GM18868 (cell line): Measurements from ENCODE around the gene MAGEF1.
A peak's percentile ranks its signal among the peaks of the same experiment; 100 is the strongest.

Source experiments
- ATAC-seq: cut with Tn5 transposase; IDR thresholded peaks from one replicate; pipeline ENCODE4 v1.9.1; 2021; ENCODE audit warnings: mild to moderate bottlenecking, moderate library complexity; ENCODE audit not compliant: unreplicated experiment

Gene MAGEF1, protein sequence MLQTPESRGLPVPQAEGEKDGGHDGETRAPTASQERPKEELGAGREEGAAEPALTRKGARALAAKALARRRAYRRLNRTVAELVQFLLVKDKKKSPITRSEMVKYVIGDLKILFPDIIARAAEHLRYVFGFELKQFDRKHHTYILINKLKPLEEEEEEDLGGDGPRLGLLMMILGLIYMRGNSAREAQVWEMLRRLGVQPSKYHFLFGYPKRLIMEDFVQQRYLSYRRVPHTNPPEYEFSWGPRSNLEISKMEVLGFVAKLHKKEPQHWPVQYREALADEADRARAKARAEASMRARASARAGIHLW

DNA sequence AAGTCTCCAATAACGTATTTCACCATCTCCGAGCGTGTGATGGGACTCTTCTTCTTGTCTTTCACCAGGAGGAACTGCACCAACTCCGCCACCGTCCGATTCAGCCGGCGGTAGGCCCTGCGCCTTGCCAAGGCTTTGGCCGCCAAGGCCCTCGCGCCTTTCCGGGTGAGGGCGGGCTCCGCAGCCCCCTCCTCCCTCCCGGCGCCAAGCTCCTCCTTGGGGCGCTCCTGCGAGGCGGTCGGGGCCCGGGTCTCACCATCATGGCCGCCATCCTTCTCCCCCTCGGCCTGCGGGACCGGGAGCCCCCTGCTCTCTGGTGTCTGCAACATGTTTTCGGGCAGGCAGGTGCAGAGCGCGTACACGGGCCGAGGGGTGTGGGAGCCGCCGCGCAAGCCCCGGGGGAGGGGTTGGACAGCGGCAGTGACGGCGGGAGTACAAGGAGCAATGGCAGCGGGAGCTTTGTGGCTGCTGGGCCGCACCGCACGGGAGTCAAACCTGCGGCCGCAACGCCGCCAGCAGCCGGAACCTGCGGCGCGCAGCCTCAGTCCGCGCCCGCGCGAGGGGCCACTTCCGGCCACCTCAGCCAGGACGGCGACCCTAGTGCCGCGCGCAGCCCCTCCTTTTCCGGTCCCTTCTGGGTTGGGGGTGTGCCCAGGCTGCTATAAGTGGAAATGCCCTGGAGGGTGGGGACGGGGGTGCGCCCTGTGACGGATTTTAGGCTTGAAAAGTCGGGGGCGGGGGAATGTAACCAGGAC, at the start of gene MAGEF1:
TSS of gene MAGEF1 (minus strand) at position 572 of the 755 bp plus-strand sequence. CDS start at position 329, 243 bp downstream.
- peak; percentile 91 for ATAC-seq

GRCh38 chr3:184761075-184761841, 49.4 kb upstream of the MAGEF1 start:
- ATAC-seq: no peak

GRCh38 chr3:184760337-184761074, 48.6 kb upstream of the MAGEF1 start:
- ATAC-seq: no peak

DNA sequence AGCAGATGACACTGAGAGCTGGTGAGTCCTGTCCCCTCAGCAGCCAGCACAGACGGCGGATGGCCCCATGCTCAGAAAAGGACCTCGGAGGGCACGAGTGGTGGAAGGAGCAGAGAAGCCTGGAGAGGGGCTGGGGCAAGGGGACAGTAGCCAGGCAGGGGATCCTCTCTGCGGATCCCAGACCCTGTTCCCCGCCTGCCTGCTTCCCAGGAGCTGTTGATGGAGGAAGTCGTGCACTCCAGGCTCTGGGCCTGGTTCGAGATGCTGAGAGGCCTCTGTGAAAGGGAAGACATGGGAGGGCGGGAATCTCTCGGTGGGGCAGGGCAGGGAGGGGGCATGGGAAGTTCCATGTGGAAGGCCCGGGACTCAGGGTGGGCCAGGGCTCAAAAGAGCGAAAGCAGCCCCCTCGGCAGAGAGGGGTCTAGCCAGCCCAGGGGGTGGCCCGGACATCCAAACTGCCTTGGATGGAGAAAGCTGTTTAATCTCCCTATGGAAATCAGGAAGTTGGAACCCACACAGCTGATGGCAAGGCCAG, 47.9 kb upstream of the MAGEF1 start:
- no peak for ATAC-seq

- ATAC-seq: no peak
Measured at GRCh38 chr3:184758056-184758455, 46.2 kb upstream of the MAGEF1 start.

- ATAC-seq: no peak
Measured at GRCh38 chr3:184757022-184757651, 45.3 kb upstream of the MAGEF1 start.

GRCh38 chr3:184756151-184757021, 44.5 kb upstream of the MAGEF1 start:
- no peak for ATAC-seq

DNA sequence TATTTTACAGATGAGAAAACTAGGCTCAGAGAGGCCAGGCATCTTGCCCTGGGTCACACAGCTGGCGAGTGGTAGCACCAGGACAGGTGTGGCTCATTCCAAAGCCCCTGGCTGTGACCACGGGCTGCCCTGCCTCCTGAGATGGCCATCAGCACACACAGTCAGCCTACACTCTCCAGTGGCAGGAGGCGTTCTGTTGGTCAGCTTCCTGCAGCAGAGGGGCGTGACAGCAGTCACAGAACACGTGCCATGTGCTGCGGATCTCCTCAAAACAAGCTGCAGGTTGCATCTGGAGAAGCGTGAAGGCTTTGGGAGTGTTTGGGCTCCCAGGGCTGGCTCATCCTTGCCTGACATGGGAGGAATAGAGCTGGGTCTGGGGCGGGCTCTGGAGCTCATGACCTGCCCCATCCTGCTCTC, 43.5 kb upstream of the MAGEF1 start:
- ATAC-seq: no peak

- ATAC-seq: no peak
Measured at GRCh38 chr3:184752361-184752760, 40.5 kb upstream of the MAGEF1 start.

GRCh38 chr3:184751204-184752040, 39.6 kb upstream of the MAGEF1 start:
- no peak for ATAC-seq

DNA sequence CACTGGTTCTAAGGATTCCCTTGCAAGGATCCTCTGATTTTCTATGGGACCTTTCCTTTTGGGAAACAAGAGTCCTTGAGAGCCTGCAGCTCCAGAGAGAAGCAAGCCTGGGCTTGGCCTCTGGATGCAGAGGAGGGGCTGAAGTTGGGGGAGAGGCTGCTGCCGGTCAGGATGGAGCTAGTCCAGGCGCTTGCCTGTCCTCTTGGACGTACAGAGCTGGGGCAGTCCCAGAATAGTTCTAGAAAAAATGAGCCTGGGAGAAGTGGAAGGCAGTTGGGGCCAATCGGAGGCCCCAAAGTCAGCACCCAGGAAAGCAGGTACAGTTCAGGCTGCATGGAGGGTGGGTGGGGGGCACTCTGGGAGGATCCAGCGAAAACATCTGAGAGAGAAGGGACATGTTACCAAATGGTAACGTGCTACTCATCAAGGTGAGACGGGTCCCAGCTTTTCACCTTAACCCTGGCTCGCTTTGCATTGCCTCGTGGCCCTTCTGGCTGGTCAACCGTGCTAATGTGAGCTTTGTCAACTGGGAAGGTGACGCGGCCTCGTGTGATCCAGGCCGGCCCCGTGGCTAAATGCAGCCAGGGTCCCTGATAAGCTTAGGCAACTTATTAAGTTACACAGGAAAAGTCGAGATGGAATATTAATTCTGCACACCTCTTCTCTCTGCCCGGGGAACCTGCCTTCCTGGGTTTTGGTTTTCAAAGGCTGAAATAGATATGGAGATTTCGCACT, 38.7 kb upstream of the MAGEF1 start:
- no peak for ATAC-seq

GRCh38 chr3:184749168-184749744, 37.4 kb upstream of the MAGEF1 start:
- ATAC-seq: no peak

- ATAC-seq: peak; percentile 73
Measured at GRCh38 chr3:184748219-184749135, 36.6 kb upstream of the MAGEF1 start.

DNA sequence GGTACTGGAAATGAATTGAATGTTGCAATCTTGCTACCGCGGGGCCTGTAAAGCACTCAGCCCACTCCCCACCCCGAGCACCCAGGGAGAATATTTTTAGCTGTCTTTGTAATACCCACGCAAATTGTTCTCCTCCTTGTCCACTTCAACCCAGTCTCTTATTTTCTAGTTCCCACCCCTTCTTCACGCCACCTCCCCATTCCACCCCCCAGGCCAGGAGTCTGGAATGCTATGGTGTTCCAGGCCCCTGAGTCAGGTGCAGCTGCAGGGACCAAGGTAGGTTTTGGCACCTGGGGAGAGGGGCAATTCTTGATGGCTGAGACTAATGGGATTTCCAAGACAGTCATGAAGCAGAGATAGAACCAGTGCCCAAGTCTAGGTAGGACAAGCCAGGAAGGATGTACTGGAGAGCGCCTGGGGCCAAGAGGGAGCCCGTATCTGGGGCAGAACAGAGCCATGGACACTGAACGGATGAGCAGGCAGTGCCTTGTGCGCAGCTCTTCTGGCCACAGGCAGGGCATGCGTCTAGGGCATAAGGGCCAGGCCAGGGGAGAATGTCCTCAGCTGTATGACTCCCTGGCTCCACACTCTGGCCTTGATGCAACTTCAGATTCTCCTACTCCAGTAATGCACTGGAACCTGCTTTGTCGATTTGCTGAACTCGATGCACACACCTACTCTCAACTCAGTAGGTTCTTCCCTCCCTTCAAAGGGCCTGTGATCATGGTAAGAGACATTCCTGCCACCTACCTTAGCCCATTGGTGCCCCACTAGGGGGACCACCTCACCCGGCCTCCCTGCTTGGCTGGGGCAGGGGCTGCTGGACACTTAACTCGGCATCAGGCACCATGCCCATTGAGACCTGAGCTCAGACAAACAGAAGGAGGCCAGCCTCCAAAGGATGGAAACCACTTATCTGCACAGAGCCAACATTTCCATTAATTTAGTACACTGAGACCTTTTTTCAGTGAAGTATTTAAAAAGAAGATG, 34.6 kb upstream of the MAGEF1 start:
- ATAC-seq: no peak

DNA sequence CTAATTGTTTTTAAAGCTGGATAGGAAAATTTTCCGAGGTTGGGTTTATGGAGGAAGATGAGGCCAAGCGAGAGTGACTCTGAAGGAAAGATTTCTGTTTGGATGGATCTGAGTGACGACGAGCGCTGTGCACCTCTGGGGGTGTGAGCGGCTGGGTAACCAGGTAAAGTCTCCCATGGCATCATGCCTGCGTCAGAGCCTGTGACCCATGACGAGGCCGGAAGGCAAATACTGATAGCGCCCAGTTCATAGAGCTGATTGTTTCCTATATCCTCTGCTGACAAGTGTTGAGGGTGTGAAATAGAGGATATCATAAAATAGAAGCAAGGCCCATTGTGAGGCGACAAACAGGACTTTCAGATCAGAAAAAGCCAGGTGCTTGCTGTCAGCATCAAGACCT, 33.7 kb upstream of the MAGEF1 start:
- ATAC-seq: no peak
